ENCODE measurements around the gene TENM4.
"Not testable (repeated sequence)": the region's sequence is repeated elsewhere in the genome, so short reads cannot be mapped to it uniquely, and the experiment has no call there.

TENM4 gene

GRCh38 chr11:78646564-78647185, 794.2 kb downstream of the TENM4 start:
- peak; percentile 22 for DNase-seq

GRCh38 chr11:78645226-78646202, 795.3 kb downstream of the TENM4 start:
- DNase-seq, result peak; percentile 24

GRCh38 chr11:78643676-78644056, 797.2 kb downstream of the TENM4 start:
- DNase-seq, result no peak

- DNase-seq, result no peak
Observed at GRCh38 chr11:78642979-78643675, 797.7 kb downstream of the TENM4 start.

GRCh38 chr11:78641541-78641940, 799.3 kb downstream of the TENM4 start:
- DNase-seq, result no peak

- DNase-seq, result no peak
Observed at GRCh38 chr11:78638704-78639380, 802.0 kb downstream of the TENM4 start.

GRCh38 chr11:78637527-78637926, 803.3 kb downstream of the TENM4 start:
- not testable (repeated sequence) for DNase-seq

- DNase-seq, result no peak
Observed at GRCh38 chr11:78635814-78636506, 804.9 kb downstream of the TENM4 start.

- DNase-seq, result no peak
Observed at GRCh38 chr11:78633516-78634310, 807.1 kb downstream of the TENM4 start.

GRCh38 chr11:78630561-78631303, 810.1 kb downstream of the TENM4 start:
- no peak for DNase-seq

GRCh38 chr11:78630155-78630554, 810.7 kb downstream of the TENM4 start:
- no peak for DNase-seq

GRCh38 chr11:78622666-78623065, 818.2 kb downstream of the TENM4 start:
- DNase-seq, result no peak

- DNase-seq, result no peak
Observed at GRCh38 chr11:78620159-78620558, 820.7 kb downstream of the TENM4 start.

- DNase-seq, result no peak
Observed at GRCh38 chr11:78615724-78616123, 825.1 kb downstream of the TENM4 start.

- DNase-seq, result no peak
Observed at GRCh38 chr11:78613378-78613813, 827.4 kb downstream of the TENM4 start.

GRCh38 chr11:78612721-78613377, 828.0 kb downstream of the TENM4 start:
- no peak for DNase-seq

GRCh38 chr11:78609321-78609720, 831.5 kb downstream of the TENM4 start:
- DNase-seq, result not testable (repeated sequence)

GRCh38 chr11:78607696-78608095, 833.1 kb downstream of the TENM4 start:
- DNase-seq, result no peak

GRCh38 chr11:78606667-78607066, 834.2 kb downstream of the TENM4 start:
- DNase-seq, result no peak

- no peak for DNase-seq
Observed at GRCh38 chr11:78605296-78605695, 835.5 kb downstream of the TENM4 start.
